GM12892 (cell line): Measurements from ENCODE around the gene BLACAT1.

Source experiments
- POLR2A ChIP-seq: IDR thresholded peaks from 2 replicates; pipeline ENCODE4 v1.6.1; 2011; ENCODE audit warnings: low read depth, low read length, control low read depth
- POLR2AphosphoS5 ChIP-seq: IDR thresholded peaks from 2 replicates; pipeline ENCODE4 v1.6.1; 2011; ENCODE audit warnings: low read depth, low read length, control low read depth
- TAF1 ChIP-seq: IDR thresholded peaks from 2 replicates; pipeline ENCODE4 v1.6.1; 2011; ENCODE audit warnings: low read depth, mild to moderate bottlenecking, control low read depth, low read length, borderline replicate concordance

DNA sequence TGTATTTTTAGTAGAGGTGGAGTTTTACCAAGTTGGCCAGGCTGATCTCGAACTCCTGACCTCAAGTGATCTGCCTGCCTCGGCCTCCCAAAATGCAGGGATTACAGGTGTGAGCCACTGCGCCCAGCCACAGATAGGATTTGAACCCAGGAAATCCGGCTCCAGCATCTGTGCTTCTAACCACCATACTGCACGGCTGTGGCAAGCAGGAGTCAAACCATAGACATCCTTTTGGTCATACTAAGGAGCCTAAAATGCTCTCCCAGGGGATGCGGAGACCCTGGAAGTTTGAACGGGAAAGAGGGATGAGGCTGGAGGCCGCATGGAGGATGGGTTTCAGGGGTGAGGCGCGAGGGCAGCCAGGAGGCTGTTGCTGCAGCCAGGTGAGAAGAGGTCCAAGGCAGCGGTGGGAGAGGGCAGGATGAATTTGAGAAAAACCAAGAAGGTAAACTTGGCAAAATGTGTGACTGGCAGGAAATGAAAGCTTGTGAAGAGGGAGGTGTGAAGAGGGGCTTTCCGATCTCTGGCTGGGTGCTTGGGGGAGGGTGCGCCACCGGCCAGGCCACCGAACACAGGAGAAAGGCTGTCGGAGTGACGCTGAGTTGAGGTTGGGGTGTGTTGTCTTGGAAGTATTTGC lies 24.6 kb upstream of the BLACAT1 start:
- TF ChIP-seq POLR2AphosphoS5 (no peak), POLR2A (no peak), TAF1 (no peak)
